Measurements from ENCODE around the gene TCHP.

Gene TCHP

DNA sequence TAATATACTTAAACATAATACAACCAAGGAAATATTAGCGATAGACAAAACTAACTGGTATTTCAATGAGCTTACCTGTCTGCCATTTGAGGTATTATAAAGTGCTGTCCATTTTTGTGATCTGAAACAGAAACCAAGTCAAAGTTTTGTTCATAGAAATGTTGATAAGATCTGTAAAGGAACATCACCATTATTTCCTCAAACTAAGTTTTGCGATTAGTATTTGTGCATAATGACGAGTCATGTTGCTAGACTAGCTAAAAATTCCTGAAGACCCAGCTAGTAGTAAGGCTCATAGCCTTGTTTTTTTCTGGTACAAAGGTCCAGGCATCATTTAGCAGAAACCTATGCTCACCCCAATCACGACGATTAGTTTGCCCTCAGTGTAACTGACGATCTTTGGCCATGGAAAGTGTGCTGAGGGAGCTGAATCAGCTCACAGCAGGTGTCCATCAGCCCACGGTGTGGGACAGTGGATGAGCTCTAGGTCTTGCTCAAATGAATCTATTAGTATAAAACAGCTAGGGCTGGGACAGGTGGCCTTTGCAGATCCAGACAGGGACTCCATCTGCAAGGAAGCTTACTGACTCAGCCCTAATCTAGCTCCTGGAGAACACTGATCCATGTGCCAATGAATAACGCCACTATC, 67.4 kb downstream of the TCHP start:
- H3K27ac ChIP-seq, result peak overlapping the region; percentile 66
- DNase-seq, result peak; percentile 76
- no peaks in the 10 kb centered on the region for H3K27me3 ChIP-seq (ENCODE audit: insufficient read depth, low read depth, severe bottlenecking)
- TF ChIP-seq, protein P1, sequence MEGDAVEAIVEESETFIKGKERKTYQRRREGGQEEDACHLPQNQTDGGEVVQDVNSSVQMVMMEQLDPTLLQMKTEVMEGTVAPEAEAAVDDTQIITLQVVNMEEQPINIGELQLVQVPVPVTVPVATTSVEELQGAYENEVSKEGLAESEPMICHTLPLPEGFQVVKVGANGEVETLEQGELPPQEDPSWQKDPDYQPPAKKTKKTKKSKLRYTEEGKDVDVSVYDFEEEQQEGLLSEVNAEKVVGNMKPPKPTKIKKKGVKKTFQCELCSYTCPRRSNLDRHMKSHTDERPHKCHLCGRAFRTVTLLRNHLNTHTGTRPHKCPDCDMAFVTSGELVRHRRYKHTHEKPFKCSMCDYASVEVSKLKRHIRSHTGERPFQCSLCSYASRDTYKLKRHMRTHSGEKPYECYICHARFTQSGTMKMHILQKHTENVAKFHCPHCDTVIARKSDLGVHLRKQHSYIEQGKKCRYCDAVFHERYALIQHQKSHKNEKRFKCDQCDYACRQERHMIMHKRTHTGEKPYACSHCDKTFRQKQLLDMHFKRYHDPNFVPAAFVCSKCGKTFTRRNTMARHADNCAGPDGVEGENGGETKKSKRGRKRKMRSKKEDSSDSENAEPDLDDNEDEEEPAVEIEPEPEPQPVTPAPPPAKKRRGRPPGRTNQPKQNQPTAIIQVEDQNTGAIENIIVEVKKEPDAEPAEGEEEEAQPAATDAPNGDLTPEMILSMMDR (IDR thresholded peaks at IDR 0.05; ENCODE audit: low read depth, low read length), result no peak
- H3K9me3 ChIP-seq (ENCODE audit: severe bottlenecking), result no peaks in the 10 kb centered on the region
- H3K36me3 ChIP-seq, result peaks cover 45% of the 10 kb centered on the region
- no peak overlapping the region for H3K4me3 ChIP-seq (ENCODE audit: low read depth, low read length)

Measured in WERI-Rb-1 (cell line).